A549 (cell line): ENCODE data around the gene HNF1B.

Experiments used
- BHLHE40 ChIP-seq: IDR thresholded peaks from 2 replicates; pipeline ENCODE4 v1.6.1; 2012; ENCODE audit warnings: low read depth, low read length, inconsistent platforms
- CTCF ChIP-seq: fragments of >200 bp; sonication (Bioruptor Twin); formaldehyde crosslinking; IDR thresholded peaks from 3 replicates; pipeline ENCODE4 v1.5.1; 2016
- EHMT2 ChIP-seq: fragments of 200-600 bp; sonication (generic); IDR thresholded peaks from 2 replicates; pipeline ENCODE4 v1.6.1; 2016; ENCODE audit warnings: antibody characterized with exemption, low read depth, mild to moderate bottlenecking, moderate library complexity
- EP300 ChIP-seq, 2 experiments: fragments of >200 bp; sonication (Bioruptor Twin); formaldehyde crosslinking; IDR thresholded peaks; 2 replicates in 1 of 2; 3 replicates in 1 of 2; pipeline ENCODE4 v1.6.1; 2016 to 2017
- HDAC2 ChIP-seq: fragments of 200-600 bp; sonication (generic); IDR thresholded peaks from 2 replicates; pipeline ENCODE4 v1.6.1; 2016
- MAX ChIP-seq: IDR thresholded peaks from 2 replicates; pipeline ENCODE4 v1.6.1; 2012
- MAZ ChIP-seq: fragments of 150-350 bp; IDR thresholded peaks from 2 replicates; pipeline ENCODE4 v1.6.1; 2014; ENCODE audit warnings: antibody characterized with exemption, low read depth, low read length, borderline replicate concordance
- MYC ChIP-seq: IDR thresholded peaks from 2 replicates; pipeline ENCODE4 v1.6.1; 2012; ENCODE audit warnings: mild to moderate bottlenecking, inconsistent platforms, low read length, improper control_type of control experiment, borderline replicate concordance
- PHF8 ChIP-seq: fragments of 200-600 bp; sonication (generic); IDR thresholded peaks from 2 replicates; pipeline ENCODE4 v1.6.1; 2016; ENCODE audit warnings: low read depth, mild to moderate bottlenecking, antibody characterized with exemption, moderate library complexity, borderline replicate concordance
- POLR2A ChIP-seq: IDR thresholded peaks from 2 replicates; pipeline ENCODE4 v1.6.1; 2012; ENCODE audit warnings: mild to moderate bottlenecking, low read length
- RAD21 ChIP-seq, 2 experiments: fragments of >200 bp in 1 of 2; sonication (Bioruptor Twin) in 1 of 2; formaldehyde crosslinking in 1 of 2; IDR thresholded peaks in 1 of 2; conservative IDR thresholded peaks in 1 of 2; 2 replicates in 1 of 2; 3 replicates in 1 of 2; pipeline ENCODE4 v1.6.1; 2012 to 2018; ENCODE audit warnings: inconsistent platforms in 1 of 2
- RFX5 ChIP-seq: fragments of 450-650 bp; IDR thresholded peaks from 2 replicates; pipeline ENCODE4 v1.7.1; 2014; ENCODE audit warnings: antibody characterized with exemption, mild to moderate bottlenecking, moderate library complexity
- ZSCAN20 ChIP-seq: fragments of 250-450 bp; sonication (Bioruptor Pico); IDR thresholded peaks from 2 replicates; pipeline ENCODE4 v1.8.0; 2022; ENCODE audit warnings: mild to moderate bottlenecking, moderate library complexity

GRCh38 chr17:37747222-37747621 lies 2.4 kb upstream of the HNF1B start:
- TF ChIP-seq CTCF = no peak
- TF ChIP-seq POLR2A = no peak
- TF ChIP-seq MYC = no peak
- no peak for TF ChIP-seq HDAC2
- no peak for TF ChIP-seq EP300 (IDR thresholded peaks at IDR 0.05)
- TF ChIP-seq MAX = no peak
- TF ChIP-seq MAZ = no peak
- no peak for TF ChIP-seq RFX5
- TF ChIP-seq RAD21 (conservative IDR thresholded peaks at IDR 0.05 in 1 of 2, IDR thresholded peaks at IDR 0.05 in 1 of 2) = no peak
- TF ChIP-seq EHMT2 = no peak
- TF ChIP-seq ZSCAN20 = no peak
- no peak for TF ChIP-seq BHLHE40
- TF ChIP-seq PHF8 = no peak
